Stimulated activated naive B cell treated with anti-CD40 and anti-IgM and Interleukin-4, amounts not matched to agents 10 μg/mL and 1 μg/mL and 100 μg/mL, for 72 hours (primary cell): ENCODE measurements around the gene STPG2.
"Not testable (repeated sequence)": the region's sequence is repeated elsewhere in the genome, so short reads cannot be mapped to it uniquely, and the experiment has no call there.

Source experiments
- ATAC-seq, 2 donors: fragments of 150-1000 bp; cut with Tn5 transposase; replicated peaks; 2 replicates each; pipeline ENCODE4 v1.10.0; 2021; ENCODE audit warnings: moderate library complexity in 1 of 2
- DNase-seq: peaks from one replicate; pipeline ENCODE4 v3.0.0; 2021
- H3K27ac Mint-ChIP-seq: one replicate; pipeline ENCODE4 v1.8.0; 2022; ENCODE audit warnings: mild to moderate bottlenecking, mixed read lengths
- H3K27me3 Mint-ChIP-seq, 2 donors: one replicate each; pipeline ENCODE4 v1.8.0; 2022; ENCODE audit warnings: mixed read lengths in 2 of 2
- H3K36me3 Mint-ChIP-seq, 2 donors: one replicate each; pipeline ENCODE4 v1.8.0; 2022; ENCODE audit warnings: mixed read lengths in 2 of 2, mild to moderate bottlenecking in 1 of 2
- H3K4me1 Mint-ChIP-seq, 2 donors: one replicate each; pipeline ENCODE4 v1.8.0; 2022; ENCODE audit warnings: mixed read lengths in 2 of 2, mild to moderate bottlenecking in 1 of 2
- H3K4me3 Mint-ChIP-seq, 2 donors: one replicate each; pipeline ENCODE4 v1.8.0; 2022; ENCODE audit warnings: mild to moderate bottlenecking in 2 of 2, mixed read lengths in 2 of 2, moderate library complexity in 1 of 2
- H3K9me3 Mint-ChIP-seq, 2 donors: one replicate each; pipeline ENCODE4 v1.8.0; 2022; ENCODE audit warnings: mixed read lengths in 2 of 2, mild to moderate bottlenecking in 1 of 2

Gene STPG2

GRCh38 chr4:97942951-97943350 lies 200.3 kb downstream of the STPG2 start:
- ATAC-seq (no peak), DNase-seq (no peak)
- Mint-ChIP-seq H3K9me3 (peaks cover 15 to 17% of the 10 kb centered on the region in 2 donors), H3K27me3 (no peaks in the 10 kb centered on the region), H3K4me1 (no peaks in the 10 kb centered on the region), H3K27ac (no peak overlapping the region), H3K36me3 (no peaks in the 10 kb centered on the region), H3K4me3 (no peak overlapping the region)

- Mint-ChIP-seq H3K4me3 (no peak overlapping the region), H3K27ac (no peak overlapping the region), H3K27me3 (no peaks in the 10 kb centered on the region), H3K4me1 (no peaks in the 10 kb centered on the region), H3K9me3 (peaks cover 20 to 22% of the 10 kb centered on the region in 2 donors), H3K36me3 (no peaks in the 10 kb centered on the region)
- ATAC-seq (no peak), DNase-seq (no peak)
These were observed 201.1 kb downstream of the STPG2 start for GRCh38 chr4:97942137-97942536.

GRCh38 chr4:97938141-97938540 lies 205.1 kb downstream of the STPG2 start:
- Mint-ChIP-seq H3K36me3 (no peaks in the 10 kb centered on the region), H3K4me3 (no peak overlapping the region), H3K27ac (no peak overlapping the region), H3K9me3 (peaks cover 30 to 32% of the 10 kb centered on the region in 2 donors), H3K27me3 (no peaks in the 10 kb centered on the region), H3K4me1 (no peaks in the 10 kb centered on the region)
- ATAC-seq, result no peak
- no peak for DNase-seq

GRCh38 chr4:97924341-97924958 lies 218.8 kb downstream of the STPG2 start:
- ATAC-seq, result no peak

GRCh38 chr4:97923096-97923495 lies 220.2 kb downstream of the STPG2 start:
- Mint-ChIP-seq H3K4me1 (no peaks in the 10 kb centered on the region), H3K4me3 (no peak overlapping the region)

More at GRCh38 chr4:97924341-97924958, 218.8 kb downstream of the STPG2 start:
- peaks cover under 1 to 9% of the 10 kb centered on the region in 2 donors for H3K9me3 Mint-ChIP-seq
- no peak overlapping the region for H3K27ac Mint-ChIP-seq
- no peaks in the 10 kb centered on the region for H3K4me1 Mint-ChIP-seq
- H3K4me3 Mint-ChIP-seq, result no peak overlapping the region
- H3K27me3 Mint-ChIP-seq, result no peaks in the 10 kb centered on the region
- no peaks in the 10 kb centered on the region for H3K36me3 Mint-ChIP-seq
- DNase-seq, result no peak

GRCh38 chr4:97917115-97917514 lies 226.2 kb downstream of the STPG2 start:
- Mint-ChIP-seq H3K36me3 (no peaks in the 10 kb centered on the region), H3K4me1 (no peaks in the 10 kb centered on the region), H3K9me3 (peaks cover 0 to 4% of the 10 kb centered on the region in 2 donors), H3K27me3 (no peaks in the 10 kb centered on the region), H3K27ac (no peak overlapping the region), H3K4me3 (no peak overlapping the region)
- DNase-seq (no peak), ATAC-seq (no peak)

More at GRCh38 chr4:97923096-97923495, 220.2 kb downstream of the STPG2 start:
- Mint-ChIP-seq H3K36me3 (no peaks in the 10 kb centered on the region), H3K9me3 (peaks cover 0 to 9% of the 10 kb centered on the region in 2 donors), H3K27me3 (no peaks in the 10 kb centered on the region), H3K27ac (no peak overlapping the region)
- ATAC-seq (no peak), DNase-seq (no peak)

GRCh38 chr4:97912156-97912555 lies 231.1 kb downstream of the STPG2 start:
- Mint-ChIP-seq H3K36me3 (no peaks in the 10 kb centered on the region), H3K27ac (no peak overlapping the region), H3K9me3 (peaks cover 0 to 5% of the 10 kb centered on the region in 2 donors), H3K4me3 (no peak overlapping the region), H3K27me3 (no peaks in the 10 kb centered on the region), H3K4me1 (no peaks in the 10 kb centered on the region)
- DNase-seq (no peak), ATAC-seq (no peak)

GRCh38 chr4:97911236-97911906 lies 231.9 kb downstream of the STPG2 start:
- Mint-ChIP-seq H3K27me3 (no peaks in the 10 kb centered on the region), H3K9me3 (peaks cover 0 to 5% of the 10 kb centered on the region in 2 donors), H3K4me1 (no peaks in the 10 kb centered on the region), H3K4me3 (no peak overlapping the region), H3K36me3 (no peaks in the 10 kb centered on the region), H3K27ac (no peak overlapping the region)
- DNase-seq (no peak), ATAC-seq (no peak)

GRCh38 chr4:97910005-97910404 lies 233.3 kb downstream of the STPG2 start:
- H3K4me1 Mint-ChIP-seq, result no peaks in the 10 kb centered on the region
- DNase-seq, result no peak
- ATAC-seq, result peak in 1 of 2 donors; percentile 42
- no peak overlapping the region for H3K4me3 Mint-ChIP-seq
- no peaks in the 10 kb centered on the region for H3K27me3 Mint-ChIP-seq
- H3K9me3 Mint-ChIP-seq, result peaks cover 3 to 4% of the 10 kb centered on the region in 2 donors
- no peak overlapping the region for H3K27ac Mint-ChIP-seq
- peaks cover 0 to 2% of the 10 kb centered on the region in 2 donors for H3K36me3 Mint-ChIP-seq

- ATAC-seq, H3K27ac Mint-ChIP-seq, H3K27me3 Mint-ChIP-seq, H3K4me3 Mint-ChIP-seq, H3K36me3 Mint-ChIP-seq, H3K4me1 Mint-ChIP-seq, H3K9me3 Mint-ChIP-seq, DNase-seq: not testable (repeated sequence)
These were observed 239.7 kb downstream of the STPG2 start for GRCh38 chr4:97903436-97904189.

GRCh38 chr4:97900229-97900628 lies 243.0 kb downstream of the STPG2 start:
- Mint-ChIP-seq H3K27me3 (no peaks in the 10 kb centered on the region), H3K4me1 (no peaks in the 10 kb centered on the region), H3K9me3 (peaks cover 3 to 6% of the 10 kb centered on the region in 2 donors), H3K4me3 (no peak overlapping the region), H3K27ac (no peak overlapping the region), H3K36me3 (no peaks in the 10 kb centered on the region)
- ATAC-seq, result no peak
- no peak for DNase-seq

- H3K4me1 Mint-ChIP-seq, result no peaks in the 10 kb centered on the region
- H3K27me3 Mint-ChIP-seq, result no peaks in the 10 kb centered on the region
- DNase-seq, result no peak
- H3K27ac Mint-ChIP-seq, result no peak overlapping the region
- no peak for ATAC-seq
- no peak overlapping the region for H3K4me3 Mint-ChIP-seq
- H3K36me3 Mint-ChIP-seq, result no peaks in the 10 kb centered on the region
- no peaks in the 10 kb centered on the region for H3K9me3 Mint-ChIP-seq
These were observed 250.5 kb downstream of the STPG2 start for GRCh38 chr4:97892592-97893266.

- ATAC-seq (no peak), DNase-seq (no peak)
- Mint-ChIP-seq H3K27ac (no peak overlapping the region), H3K9me3 (peaks cover 12 to 14% of the 10 kb centered on the region in 2 donors), H3K36me3 (no peaks in the 10 kb centered on the region), H3K27me3 (no peaks in the 10 kb centered on the region), H3K4me1 (no peaks in the 10 kb centered on the region), H3K4me3 (no peak overlapping the region)
These were observed 263.3 kb downstream of the STPG2 start for GRCh38 chr4:97879942-97880341.

GRCh38 chr4:97868097-97868496 lies 275.2 kb downstream of the STPG2 start:
- Mint-ChIP-seq H3K4me3 (no peak overlapping the region), H3K9me3 (peaks cover under 1 to 3% of the 10 kb centered on the region in 2 donors), H3K27me3 (no peaks in the 10 kb centered on the region), H3K36me3 (no peaks in the 10 kb centered on the region), H3K27ac (no peak overlapping the region), H3K4me1 (no peaks in the 10 kb centered on the region)
- DNase-seq (no peak), ATAC-seq (no peak)
